Gastroesophageal sphincter (tissue), 4 donors: ENCODE results near the gene FBXO42. TPM values are rescaled to one million over a fixed set of nuclear protein-coding genes. Genes with fewer than 3 reads are reported as not detected.

ENCODE experiments used
- ATAC-seq: fragments of 150-250 bp; one replicate; pipeline ENCODE4 v1.9.1; 2016; ENCODE audit warnings: mild to moderate bottlenecking, moderate library complexity
- H3K27ac ChIP-seq, 4 donors: fragments of 200-600 bp; sonication (generic) in 3 of 4; 1 replicate in 3 of 4; 2 replicates in 1 of 4; pipeline ENCODE4 v1.5.1; 2016 to 2019
- H3K27me3 ChIP-seq: fragments of 200-600 bp; sonication (generic); one replicate; pipeline ENCODE4 v1.5.1; 2019
- H3K36me3 ChIP-seq, 2 donors: fragments of 200-600 bp; sonication (generic); one replicate each; pipeline ENCODE4 v1.5.1; 2019; ENCODE audit warnings: control low read depth in 1 of 2
- H3K4me1 ChIP-seq, 3 donors: fragments of 200-600 bp; sonication (generic); 1 replicate in 2 of 3; 2 replicates in 1 of 3; pipeline ENCODE4 v1.5.1; 2016 to 2019; ENCODE audit warnings: control low read depth in 2 of 3
- H3K4me3 ChIP-seq, 2 donors: fragments of 200-600 bp; sonication (generic); one replicate each; pipeline ENCODE4 v1.5.1; 2019; ENCODE audit warnings: mild to moderate bottlenecking in 1 of 2, moderate library complexity in 1 of 2
- H3K9me3 ChIP-seq, 3 donors: fragments of 200-600 bp; sonication (generic); one replicate each; pipeline ENCODE4 v1.5.1; 2017 to 2019; ENCODE audit warnings: control low read depth in 2 of 3
- CTCF ChIP-seq, 4 experiments: fragments of 200-600 bp in 2 of 4; fragments of 450-650 bp in 2 of 4; sonication (generic) in 1 of 4; IDR thresholded peaks; one replicate each; pipeline ENCODE4 v1.5.1; 2017 to 2019; ENCODE audit warnings: antibody characterized with exemption in 4 of 4, mild to moderate bottlenecking in 2 of 4, moderate library complexity in 2 of 4
- EP300 ChIP-seq: sonication (generic); formaldehyde crosslinking; IDR thresholded peaks from one replicate; pipeline ENCODE4 v1.6.1; 2017; ENCODE audit warnings: antibody characterized with exemption, mild to moderate bottlenecking
- POLR2A ChIP-seq, 2 donors: fragments of 450-650 bp; IDR thresholded peaks; one replicate each; pipeline ENCODE4 v1.6.1; 2017; ENCODE audit warnings: antibody characterized with exemption in 2 of 2, mild to moderate bottlenecking in 2 of 2, moderate library complexity in 1 of 2
- POLR2AphosphoS5 ChIP-seq: sonication (generic); formaldehyde crosslinking; IDR thresholded peaks from one replicate; pipeline ENCODE4 v1.6.1; 2017; ENCODE audit warnings: antibody characterized with exemption
- WGBS, 2 donors: methylation state at CpG; one replicate each; pipeline ENCODE4 v1.1.5; 2018; ENCODE audit warnings: low coverage in 1 of 2; 5-methylcytosine and 5-hydroxymethylcytosine counted together
- total RNA-seq, 4 donors: library from RNA; depleted of rRNA; stranded (reverse); fragments of >200 nt; gene quantifications; one replicate each; pipeline ENCODE4 v1.1.0, GENCODE V29; 2016

Gene FBXO42
- total RNA-seq, 4 donors from 2014 or later = 26.8 to 33.0 (median 29.7) TPM

GRCh38 chr1:16250524-16251251 lies 101.6 kb downstream of the FBXO42 start:
- 27 to 53% methylated on average over 4 to 13 of the region's 15 CpGs for WGBS, 2 donors
- no peak for TF ChIP-seq EP300
- TF ChIP-seq POLR2AphosphoS5 = peak; percentile 47
- Histone ChIP-seq H3K36me3 (peaks cover 0 to 57% of the 10 kb centered on the region in 2 donors), H3K9me3 (no peaks in the 10 kb centered on the region), H3K4me3 (no peak overlapping the region), H3K27me3 (no peaks in the 10 kb centered on the region), H3K4me1 (peaks cover 38 to 68% (median 41%) of the 10 kb centered on the region in 3 donors), H3K27ac (peak overlapping the region; percentile 82 to 93 (median 85))
- peak; percentile 41 for ATAC-seq

GRCh38 chr1:16249596-16250241 lies 102.6 kb downstream of the FBXO42 start:
- Histone ChIP-seq H3K4me3 (no peak overlapping the region), H3K36me3 (peaks cover 0 to 54% of the 10 kb centered on the region in 2 donors), H3K9me3 (no peaks in the 10 kb centered on the region), H3K4me1 (peaks cover 38 to 78% (median 41%) of the 10 kb centered on the region in 3 donors), H3K27me3 (no peaks in the 10 kb centered on the region), H3K27ac (peak overlapping the region; percentile 82 to 93 (median 85))
- ATAC-seq = peak; percentile 81
- WGBS, 2 donors = 0 to 33% methylated on average over 3 of the region's 3 CpGs
- TF ChIP-seq CTCF (IDR thresholded peaks at IDR 0.05) (no peak), EP300 (no peak), POLR2A (IDR thresholded peaks at IDR 0.05) (no peak), POLR2AphosphoS5 (peak; percentile 91)

GRCh38 chr1:16248603-16249516 lies 103.4 kb downstream of the FBXO42 start:
- Histone ChIP-seq H3K27me3 (no peaks in the 10 kb centered on the region), H3K9me3 (no peaks in the 10 kb centered on the region), H3K36me3 (peaks cover 0 to 51% of the 10 kb centered on the region in 2 donors), H3K4me1 (peaks cover 37 to 87% (median 41%) of the 10 kb centered on the region in 3 donors), H3K4me3 (no peak overlapping the region), H3K27ac (peak overlapping the region; percentile 80 to 93 (median 82))
- peak; percentile 74 for ATAC-seq
- WGBS, 2 donors = 13 to 23% methylated on average over 6 to 7 of the region's 7 CpGs
- TF ChIP-seq POLR2AphosphoS5 = peak; percentile 93
- TF ChIP-seq POLR2A (IDR thresholded peaks at IDR 0.05) = no peak
- TF ChIP-seq EP300 = no peak
- no peak for TF ChIP-seq CTCF (IDR thresholded peaks at IDR 0.05)

GRCh38 chr1:16248007-16248436 lies 104.3 kb downstream of the FBXO42 start:
- peaks cover 0 to 42% of the 10 kb centered on the region in 2 donors for H3K36me3 ChIP-seq
- peak overlapping the region; percentile 80 to 93 (median 82) for H3K27ac ChIP-seq
- TF ChIP-seq EP300 (no peak), POLR2AphosphoS5 (no peak)
- H3K4me3 ChIP-seq = no peak overlapping the region
- H3K4me1 ChIP-seq = peaks cover 37 to 91% (median 41%) of the 10 kb centered on the region in 3 donors
- no peaks in the 10 kb centered on the region for H3K9me3 ChIP-seq
- H3K27me3 ChIP-seq = no peaks in the 10 kb centered on the region
- no peak for ATAC-seq
- 90 to 91% methylated on average over 2 to 8 of the region's 8 CpGs for WGBS, 2 donors

DNA sequence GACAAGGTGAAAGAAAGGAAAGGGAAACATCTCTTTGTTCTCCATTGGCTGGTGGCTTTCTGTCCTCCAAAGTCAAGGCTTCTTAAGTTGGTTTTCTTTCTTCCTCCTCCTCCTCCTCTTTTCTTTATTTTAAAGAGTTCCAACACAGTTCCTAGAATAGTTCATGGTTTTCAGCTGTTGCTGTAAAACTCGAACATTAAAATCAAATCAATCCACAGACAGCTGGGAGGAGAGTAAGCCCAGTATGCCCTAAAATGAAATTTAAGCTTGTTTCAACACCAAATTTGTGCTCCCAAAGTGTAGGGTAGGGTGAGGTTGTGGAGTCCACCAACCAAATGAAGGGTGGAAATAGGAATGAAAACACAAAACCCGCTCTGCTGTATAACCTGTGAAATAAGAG lies 104.8 kb downstream of the FBXO42 start:
- TF ChIP-seq POLR2A (IDR thresholded peaks at IDR 0.05) (no peak), EP300 (no peak), CTCF (IDR thresholded peaks at IDR 0.05) (no peak), POLR2AphosphoS5 (no peak)
- H3K27me3 ChIP-seq = no peaks in the 10 kb centered on the region
- WGBS, 2 donors = 50 to 61% methylated on average over 1 to 2 of the region's 2 CpGs
- H3K4me1 ChIP-seq = peaks cover 37 to 88% (median 41%) of the 10 kb centered on the region in 3 donors
- peak overlapping the region; percentile 80 to 93 (median 82) for H3K27ac ChIP-seq
- no peaks in the 10 kb centered on the region for H3K9me3 ChIP-seq
- no peak overlapping the region for H3K4me3 ChIP-seq
- no peak for ATAC-seq
- peaks cover 0 to 36% of the 10 kb centered on the region in 2 donors for H3K36me3 ChIP-seq
